GM10266 (cell line): ENCODE measurements around the gene CYRIA.

ENCODE experiments used
- DNase-seq: peaks from one replicate; pipeline ENCODE4 v3.0.0; 2012; ENCODE audit errors: extremely low spot score
- TF ChIP-seq, protein P1 (sequence below): IDR thresholded peaks from 2 replicates; pipeline ENCODE4 v1.5.1; 2012; ENCODE audit warnings: mild to moderate bottlenecking, low read depth; ENCODE audit not compliant: control insufficient read depth, insufficient read depth; ENCODE audit errors: missing control alignments

CYRIA gene

DNA sequence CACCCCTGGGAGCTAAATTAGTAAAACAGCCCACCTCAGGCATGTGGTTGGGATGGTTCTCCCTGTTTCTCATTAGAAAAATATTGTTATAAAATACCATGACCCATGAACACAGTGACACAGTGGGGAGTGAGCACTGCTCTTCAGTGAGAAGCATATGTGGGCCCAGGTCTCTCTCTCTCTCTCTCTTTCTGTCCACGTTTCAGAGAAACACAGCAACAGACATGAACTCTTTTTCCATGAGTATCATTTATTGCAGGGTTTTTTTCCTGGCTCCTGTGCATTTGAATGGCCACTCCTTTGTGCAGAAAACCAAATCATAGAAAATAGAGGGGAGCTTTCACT, 41.2 kb downstream of the CYRIA start:
- DNase-seq = no peak
- TF ChIP-seq, protein P1, sequence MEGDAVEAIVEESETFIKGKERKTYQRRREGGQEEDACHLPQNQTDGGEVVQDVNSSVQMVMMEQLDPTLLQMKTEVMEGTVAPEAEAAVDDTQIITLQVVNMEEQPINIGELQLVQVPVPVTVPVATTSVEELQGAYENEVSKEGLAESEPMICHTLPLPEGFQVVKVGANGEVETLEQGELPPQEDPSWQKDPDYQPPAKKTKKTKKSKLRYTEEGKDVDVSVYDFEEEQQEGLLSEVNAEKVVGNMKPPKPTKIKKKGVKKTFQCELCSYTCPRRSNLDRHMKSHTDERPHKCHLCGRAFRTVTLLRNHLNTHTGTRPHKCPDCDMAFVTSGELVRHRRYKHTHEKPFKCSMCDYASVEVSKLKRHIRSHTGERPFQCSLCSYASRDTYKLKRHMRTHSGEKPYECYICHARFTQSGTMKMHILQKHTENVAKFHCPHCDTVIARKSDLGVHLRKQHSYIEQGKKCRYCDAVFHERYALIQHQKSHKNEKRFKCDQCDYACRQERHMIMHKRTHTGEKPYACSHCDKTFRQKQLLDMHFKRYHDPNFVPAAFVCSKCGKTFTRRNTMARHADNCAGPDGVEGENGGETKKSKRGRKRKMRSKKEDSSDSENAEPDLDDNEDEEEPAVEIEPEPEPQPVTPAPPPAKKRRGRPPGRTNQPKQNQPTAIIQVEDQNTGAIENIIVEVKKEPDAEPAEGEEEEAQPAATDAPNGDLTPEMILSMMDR = no peak

DNA sequence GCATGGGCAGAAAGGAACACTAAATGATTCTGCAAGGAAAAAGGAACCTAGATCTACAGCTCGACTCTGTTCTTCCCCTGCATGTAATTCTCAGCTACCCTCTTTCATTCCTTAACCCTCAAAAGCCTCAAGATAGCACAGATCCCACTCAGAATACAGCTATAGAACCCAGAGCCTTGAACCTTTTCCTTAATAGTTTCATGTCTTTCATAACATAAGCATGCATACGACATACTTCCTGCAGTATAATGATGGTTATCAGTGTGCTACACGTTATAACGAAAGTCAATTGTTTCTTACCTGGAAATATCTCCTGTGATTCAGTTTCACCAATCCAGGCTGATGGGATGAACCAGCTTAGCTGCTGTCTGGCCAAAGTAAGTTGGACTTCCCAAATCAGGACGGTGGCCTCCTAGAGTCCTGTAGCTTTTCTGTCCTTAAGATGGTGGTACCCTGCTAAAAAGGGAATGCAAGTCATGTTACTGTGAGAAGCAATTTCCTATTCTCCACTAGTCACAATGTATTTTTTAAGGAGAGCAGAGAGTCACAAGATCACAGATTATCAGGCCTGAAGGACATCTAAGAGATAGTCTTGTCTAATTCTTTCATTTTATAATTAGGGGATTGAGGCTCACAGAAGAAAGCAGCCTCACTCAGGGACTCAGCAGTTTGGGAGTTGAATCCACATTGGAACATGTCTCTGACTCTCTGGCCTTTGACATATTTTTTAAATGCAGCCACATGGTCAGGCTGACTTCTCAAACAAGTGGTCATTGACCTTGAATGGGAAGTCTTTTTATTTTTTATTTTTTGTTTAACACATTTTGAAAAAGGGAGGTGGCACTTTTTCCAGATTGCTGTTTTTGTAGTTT, 41.8 kb downstream of the CYRIA start:
- no peak for DNase-seq
- TF ChIP-seq, protein P1 = no peak

DNA sequence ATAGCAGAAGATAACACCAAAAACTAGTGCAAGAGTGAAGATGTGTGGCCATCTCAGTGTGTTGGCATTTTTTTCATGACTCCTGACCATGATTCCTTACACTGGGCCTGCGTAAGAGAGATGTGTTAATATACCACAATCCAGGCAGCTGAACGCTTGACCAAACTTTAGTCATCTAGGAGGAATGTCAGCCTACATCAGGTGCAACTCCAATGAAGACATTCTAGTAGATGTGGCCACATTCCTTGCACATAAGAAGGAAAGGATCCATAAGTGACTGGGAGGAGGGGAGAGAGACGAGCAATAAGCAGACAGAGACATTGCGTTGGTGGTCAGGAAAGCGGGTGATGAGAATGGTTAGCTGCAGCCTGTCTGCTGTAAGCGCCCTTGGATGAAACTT, 42.6 kb downstream of the CYRIA start:
- TF ChIP-seq, protein P1 = no peak

DNA sequence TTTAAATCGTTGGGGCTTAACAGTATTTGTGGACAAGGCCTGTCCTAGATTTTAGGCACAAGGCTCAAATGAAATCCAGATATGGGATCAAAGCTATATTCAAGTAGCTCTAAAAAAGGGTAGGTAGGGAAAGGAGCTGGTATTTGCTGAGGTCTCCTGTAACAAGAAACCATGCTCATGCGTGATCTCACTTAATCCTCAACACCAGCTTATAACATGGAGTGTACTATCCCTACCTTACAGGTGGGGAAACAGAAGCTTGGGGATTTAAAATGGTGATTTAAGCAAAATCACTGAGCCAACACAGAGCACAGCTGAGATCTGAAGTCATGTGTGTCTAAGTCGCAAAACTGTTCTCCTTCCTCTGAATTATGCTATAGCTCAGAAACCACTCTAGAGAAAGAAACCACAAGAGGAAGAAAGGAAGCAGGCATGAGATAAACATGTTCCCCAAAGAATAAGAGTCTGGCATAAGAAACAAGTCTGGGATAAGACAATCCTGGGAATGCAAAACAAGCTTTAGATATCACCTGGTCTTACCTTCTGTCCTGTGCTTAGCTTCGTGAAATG, 43.1 kb downstream of the CYRIA start:
- no peak for DNase-seq
- TF ChIP-seq, protein P1 = no peak

More for the DNA sequence above, 42.6 kb downstream of the CYRIA start:
- DNase-seq = no peak

DNA sequence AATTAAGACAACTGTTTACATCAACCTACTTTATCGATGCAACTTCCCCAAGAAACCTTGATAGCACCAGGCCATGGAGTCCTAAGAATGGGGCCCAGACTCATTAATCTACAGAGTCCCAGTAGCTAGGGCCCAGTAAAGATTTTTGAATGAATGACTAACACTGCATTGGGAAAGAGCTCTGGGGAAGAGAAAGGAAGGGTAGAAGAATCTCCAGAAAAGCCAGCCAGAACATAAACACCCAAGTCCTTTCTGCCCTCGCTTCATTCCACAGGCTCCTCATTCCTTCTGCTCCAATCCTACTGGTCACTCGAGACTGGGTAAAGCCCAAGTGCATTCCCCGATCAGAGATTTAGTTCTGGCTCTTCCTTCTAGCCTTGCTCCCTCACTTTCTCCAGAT, 44.3 kb downstream of the CYRIA start:
- TF ChIP-seq, protein P1 = no peak
- no peak for DNase-seq

DNA sequence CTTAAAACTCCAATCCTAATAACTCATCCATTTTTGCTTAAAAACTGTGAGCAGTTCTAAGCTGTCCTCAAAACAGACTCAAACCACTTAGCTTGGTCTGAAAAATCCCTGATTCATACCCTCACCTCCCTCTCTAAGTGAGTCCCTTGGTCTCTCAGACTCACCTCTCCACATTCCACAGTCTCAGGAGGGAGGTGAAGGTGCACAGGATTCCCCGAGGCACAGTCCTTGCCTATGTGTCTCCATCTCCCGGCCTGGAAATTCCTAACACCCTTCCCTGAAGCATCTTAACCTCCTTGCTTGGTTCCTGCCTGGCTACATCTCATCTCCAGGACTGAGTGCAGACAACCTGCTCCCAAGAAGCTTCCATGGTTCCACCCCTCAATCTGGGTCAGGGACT, 45.0 kb downstream of the CYRIA start:
- DNase-seq = no peak
- TF ChIP-seq, protein P1 = no peak

DNA sequence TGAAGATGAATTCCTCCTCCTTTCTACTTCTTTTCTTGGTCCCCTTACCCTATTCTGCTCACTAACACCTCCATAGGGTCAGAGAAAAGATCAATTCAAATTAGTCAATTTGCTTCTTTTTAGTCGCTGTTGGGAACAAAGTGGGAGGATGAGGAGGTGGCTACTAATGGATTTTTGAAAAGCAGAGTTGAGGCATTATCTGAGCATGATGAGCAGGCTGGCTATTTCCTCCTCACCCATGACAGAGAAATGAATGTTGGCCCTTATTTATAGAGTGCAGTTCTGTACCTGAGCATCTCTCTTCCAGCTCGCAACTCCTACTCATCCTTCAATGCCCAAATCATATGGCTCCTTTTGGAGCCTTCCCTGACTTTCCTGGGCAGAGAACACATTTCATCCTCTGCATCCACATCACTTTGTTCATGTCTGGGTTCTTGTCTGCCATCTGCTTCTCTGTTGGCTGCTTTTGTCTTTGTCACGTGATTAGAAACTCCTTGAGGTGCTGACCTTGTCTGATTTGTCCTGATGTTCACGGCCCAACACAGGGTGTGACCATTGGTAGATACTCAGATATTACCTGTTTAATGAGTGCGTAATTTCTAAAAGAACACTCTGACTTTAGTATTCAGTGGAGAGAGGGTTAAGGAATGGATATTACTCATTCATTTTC, 45.9 kb downstream of the CYRIA start:
- TF ChIP-seq, protein P1 = no peak
- no peak for DNase-seq
